Stimulated activated CD4-positive, alpha-beta T cell treated with anti-CD3 and anti-CD28 coated beads, Interleukin-12 subunit alpha, Interleukin-12 subunit beta, amount 100 ng/mL, for 24 hours (primary cell): ENCODE results near the gene GCA.

Experiments
- DNase-seq, 2 experiments: peaks; one replicate each; pipeline ENCODE4 v3.0.0-alpha.2; 2020; ENCODE audit warnings: low read depth in 2 of 2

GCA gene

GRCh38 chr2:162343824-162344616 is at the start of gene GCA:
TSS of gene GCA (plus strand) at chr2:162344132. CDS start at chr2:162344249, 117 bp downstream.
- peak; percentile 96 to 98 for DNase-seq

DNA sequence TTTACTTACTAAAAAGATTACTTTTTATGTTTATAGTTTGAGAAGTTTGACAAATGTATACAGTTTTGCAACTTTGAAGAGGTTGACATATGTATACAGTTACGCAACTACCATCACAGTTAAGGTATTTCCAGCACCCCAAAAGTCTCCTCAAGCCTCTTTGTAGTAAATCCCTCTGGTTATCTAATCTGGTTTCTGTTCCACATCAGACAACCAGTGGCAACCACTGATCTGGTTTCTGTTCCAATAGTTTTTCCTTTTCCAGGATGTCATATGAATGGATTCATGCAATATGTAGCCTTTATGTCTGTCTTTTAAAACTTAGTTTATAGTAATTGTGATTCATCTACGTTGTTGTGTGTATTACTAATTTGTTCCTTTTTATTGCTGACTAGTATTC is 48.9 kb upstream of the GCA start:
- DNase-seq, result no peak

DNA sequence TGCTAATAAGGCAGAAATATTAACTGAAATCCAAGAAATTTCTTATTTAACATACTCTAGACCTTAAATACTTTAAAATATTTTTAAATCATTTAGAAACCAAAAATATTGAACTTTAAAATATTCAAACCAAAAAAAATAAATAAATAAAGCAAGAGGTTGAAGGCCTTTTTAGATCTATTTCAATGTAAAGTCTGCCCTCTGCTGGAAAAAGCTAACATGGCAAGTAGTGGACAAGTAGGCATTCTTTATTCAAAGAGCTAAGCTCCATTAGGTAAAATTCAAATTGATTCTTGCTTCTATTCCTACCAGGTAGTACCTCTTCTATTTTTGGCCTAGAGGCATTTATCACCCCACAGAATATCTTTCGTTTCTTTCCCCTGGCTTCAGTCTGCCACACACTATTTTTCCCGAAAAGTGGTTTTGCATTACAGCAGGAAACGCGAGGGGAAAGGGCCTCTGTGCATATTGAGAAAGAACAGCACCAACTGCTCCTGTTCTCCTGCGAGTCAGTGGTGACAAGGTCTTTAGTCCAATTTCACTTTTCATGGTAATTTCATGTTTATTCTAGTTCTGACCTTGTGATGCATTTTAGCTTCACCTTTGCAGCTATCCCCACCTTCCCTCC is 45.9 kb upstream of the GCA start:
- peak in 1 of 2 experiments; percentile 31 for DNase-seq

- no peak for DNase-seq
These were observed 45.1 kb upstream of the GCA start for GRCh38 chr2:162298669-162299335.

GRCh38 chr2:162300266-162300665 is 43.7 kb upstream of the GCA start:
- DNase-seq, result no peak

- peak in 1 of 2 experiments; percentile 26 for DNase-seq
These were observed 42.7 kb upstream of the GCA start for GRCh38 chr2:162301151-162301804.

GRCh38 chr2:162301877-162302276 is 42.1 kb upstream of the GCA start:
- no peak for DNase-seq

- DNase-seq, result no peak
These were observed 38.0 kb upstream of the GCA start for GRCh38 chr2:162305901-162306300.

DNA sequence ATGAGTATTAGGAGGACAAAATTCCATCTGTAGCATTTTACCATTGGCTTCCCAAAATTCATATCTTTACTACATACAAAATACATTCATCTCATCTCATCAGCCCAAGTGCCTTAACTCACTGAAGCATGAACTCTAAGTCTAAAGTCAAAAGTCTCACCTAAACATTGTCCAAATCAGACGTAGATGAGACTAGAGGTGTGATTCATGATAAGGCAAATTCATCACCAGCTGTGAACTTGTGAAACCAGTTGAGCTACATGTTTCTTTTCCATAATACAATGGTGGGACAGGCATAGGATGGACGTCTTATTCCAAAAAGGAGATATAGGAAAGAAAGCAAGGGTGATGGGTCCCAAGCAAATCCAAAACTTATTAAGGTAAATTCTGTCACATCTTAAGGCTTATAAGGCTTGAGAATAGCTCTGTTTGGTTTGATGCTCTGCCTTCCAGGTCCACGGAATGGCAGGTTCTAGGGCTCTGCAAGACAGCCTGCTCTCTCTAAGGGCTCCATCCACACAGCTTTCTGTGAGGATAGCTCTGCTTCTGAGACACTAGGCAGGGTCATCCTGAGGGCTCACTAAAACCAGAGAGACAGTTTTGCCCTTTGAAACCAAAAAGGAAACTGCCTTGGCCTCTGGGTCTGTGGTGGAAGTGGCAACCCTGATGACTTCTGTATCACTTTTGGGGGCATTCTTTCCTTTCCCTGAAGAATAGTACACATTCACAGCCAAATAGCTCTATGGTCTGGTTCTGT is 35.0 kb upstream of the GCA start:
- DNase-seq, result no peak

DNA sequence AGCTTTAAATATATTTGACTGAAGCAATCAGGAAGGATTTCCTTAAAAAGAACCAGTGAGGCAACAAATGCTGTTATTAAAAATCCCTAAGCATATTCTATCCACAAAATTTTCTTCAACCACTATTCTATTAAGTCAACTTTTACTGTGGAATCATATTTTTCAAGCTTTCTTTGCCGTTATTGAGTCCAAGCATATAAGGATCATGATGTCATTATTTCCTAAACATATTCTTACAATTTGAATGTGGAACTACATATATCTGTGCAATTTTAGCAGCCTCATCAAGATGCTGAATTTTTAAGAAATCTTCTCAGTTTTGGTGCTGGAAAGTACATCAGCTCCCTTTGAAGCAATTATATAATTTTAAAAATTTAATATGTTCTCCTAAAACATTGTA is 31.1 kb upstream of the GCA start:
- DNase-seq, result no peak

GRCh38 chr2:162315938-162316337 is 28.0 kb upstream of the GCA start:
- DNase-seq, result no peak

GRCh38 chr2:162316590-162316989 is 27.3 kb upstream of the GCA start:
- DNase-seq, result no peak

GRCh38 chr2:162317058-162317742 is 26.7 kb upstream of the GCA start:
- no peak for DNase-seq

- DNase-seq, result no peak
These were observed 26.0 kb upstream of the GCA start for GRCh38 chr2:162317861-162318327.

DNA sequence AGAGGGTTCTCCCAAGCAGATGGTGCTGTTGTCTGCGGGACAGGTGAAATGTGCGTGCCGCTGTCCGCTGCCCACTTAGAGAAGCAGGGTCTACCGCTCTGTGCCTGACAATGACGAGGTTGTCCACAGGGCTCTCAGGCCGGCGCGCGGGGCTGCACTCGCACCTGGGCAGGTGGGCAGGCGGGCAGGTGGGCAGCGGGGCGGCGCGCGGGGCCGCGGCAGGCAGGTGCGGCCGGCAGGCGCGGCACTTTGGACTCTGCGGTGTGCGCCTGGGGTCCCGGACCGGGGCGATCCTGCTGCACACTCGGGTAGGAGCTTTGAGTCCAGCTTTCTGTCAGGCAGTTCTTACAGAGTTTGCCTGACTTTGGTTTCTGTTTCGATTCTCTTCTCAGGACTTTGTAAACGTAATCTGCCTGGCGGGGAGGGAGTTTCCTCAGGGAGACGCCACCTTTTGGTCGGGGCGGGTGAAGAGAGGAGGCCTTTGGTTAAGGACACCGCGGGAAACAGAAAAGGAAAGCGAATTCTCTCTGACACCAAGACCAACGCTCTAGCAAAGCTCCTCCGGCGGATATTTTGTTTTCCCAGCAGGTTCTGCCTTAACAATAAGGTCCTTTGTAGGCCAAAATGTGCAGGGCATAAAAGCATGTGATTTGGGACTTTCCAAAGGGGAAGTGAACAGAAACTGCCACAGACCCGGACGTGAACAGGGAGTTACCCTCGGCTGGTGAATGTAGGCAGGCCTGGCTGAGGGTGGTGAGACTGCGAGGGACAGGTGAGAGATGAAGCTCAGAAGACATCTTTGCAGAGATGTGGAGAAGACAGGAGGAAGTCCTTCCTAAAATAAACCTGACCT is 25.4 kb upstream of the GCA start, which contains the start of gene IFIH1:
Gene IFIH1, minus strand, starts transcription at position 357 of the 853 bp plus-strand sequence. CDS start 377 bp downstream, outside the sequence.
- DNase-seq, result peak; percentile 57 to 66

DNA sequence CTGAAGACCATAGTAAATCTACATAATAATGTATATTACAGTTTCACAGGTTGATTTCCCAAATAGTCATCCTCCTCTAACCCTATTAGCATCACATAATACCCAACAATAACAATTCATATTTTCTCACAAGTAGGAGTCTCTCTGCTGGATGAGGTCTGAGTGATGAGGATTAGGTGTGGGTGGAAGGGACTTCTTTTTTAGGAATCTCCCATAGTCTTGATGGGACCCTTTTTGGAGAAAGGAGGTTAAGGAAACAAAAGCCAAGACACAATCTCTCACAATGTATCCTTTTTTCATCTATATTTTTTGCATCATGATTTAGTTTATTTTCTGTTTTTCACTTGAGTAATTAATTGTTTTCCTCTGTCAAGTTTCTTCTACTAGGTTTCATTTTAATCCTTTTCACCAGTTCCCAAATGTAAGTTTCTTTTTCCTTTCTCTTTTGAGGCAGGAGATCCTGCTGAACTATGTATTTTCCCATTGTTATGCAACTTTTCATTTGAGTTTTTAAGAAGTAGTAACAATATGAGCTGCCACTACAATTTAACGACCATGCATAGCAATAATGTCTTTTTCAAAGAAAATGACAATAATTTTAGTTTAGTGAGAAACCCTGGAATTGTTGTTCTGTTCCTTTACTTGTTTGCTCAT is 22.9 kb upstream of the GCA start:
- DNase-seq, result no peak

- DNase-seq, result no peak
These were observed 19.0 kb upstream of the GCA start for GRCh38 chr2:162324953-162325352.

DNA sequence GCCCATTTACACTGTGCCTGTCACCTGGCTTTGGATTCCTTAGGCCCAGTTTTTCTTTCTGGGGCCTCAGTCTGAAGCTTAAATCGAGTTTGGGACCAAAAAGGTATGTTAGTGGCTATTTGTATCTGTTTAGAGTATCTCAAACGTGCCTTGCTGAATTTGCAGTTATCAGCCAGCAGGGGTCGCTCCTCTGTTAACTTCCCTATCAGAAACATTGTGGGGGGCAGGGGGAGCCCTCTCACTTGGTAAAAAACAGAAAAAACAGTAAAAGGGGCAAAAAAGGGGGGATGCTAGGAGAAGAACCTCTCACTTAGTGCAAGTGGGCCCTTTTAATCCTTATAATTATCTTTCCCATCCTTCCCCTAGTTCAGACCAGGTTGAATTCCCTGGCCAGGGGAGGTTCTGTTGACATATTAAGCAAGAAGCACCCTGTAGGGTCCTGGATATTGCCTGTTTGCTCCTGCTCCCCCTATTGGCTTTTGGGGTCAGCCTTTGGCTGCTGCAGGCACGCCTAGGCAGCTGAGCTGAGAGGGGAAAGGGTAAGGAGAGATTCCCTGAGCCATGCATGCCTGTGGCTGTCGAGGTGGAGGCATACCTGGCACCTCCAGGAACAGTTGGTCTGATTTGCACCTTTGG is 16.7 kb upstream of the GCA start:
- no peak for DNase-seq

GRCh38 chr2:162327806-162328205 is 16.1 kb upstream of the GCA start:
- no peak for DNase-seq
